ENCODE results near the gene ANO8. TPM values are rescaled to one million over a fixed set of nuclear protein-coding genes. Genes with fewer than 3 reads are reported as not detected.
A peak's percentile ranks its signal among the peaks of the same experiment; 100 is the strongest.

The ANO8 gene
- total and polyA plus RNA-seq, 2 experiments from 2014 or later, result 4.5 to 24.9 TPM

DNA sequence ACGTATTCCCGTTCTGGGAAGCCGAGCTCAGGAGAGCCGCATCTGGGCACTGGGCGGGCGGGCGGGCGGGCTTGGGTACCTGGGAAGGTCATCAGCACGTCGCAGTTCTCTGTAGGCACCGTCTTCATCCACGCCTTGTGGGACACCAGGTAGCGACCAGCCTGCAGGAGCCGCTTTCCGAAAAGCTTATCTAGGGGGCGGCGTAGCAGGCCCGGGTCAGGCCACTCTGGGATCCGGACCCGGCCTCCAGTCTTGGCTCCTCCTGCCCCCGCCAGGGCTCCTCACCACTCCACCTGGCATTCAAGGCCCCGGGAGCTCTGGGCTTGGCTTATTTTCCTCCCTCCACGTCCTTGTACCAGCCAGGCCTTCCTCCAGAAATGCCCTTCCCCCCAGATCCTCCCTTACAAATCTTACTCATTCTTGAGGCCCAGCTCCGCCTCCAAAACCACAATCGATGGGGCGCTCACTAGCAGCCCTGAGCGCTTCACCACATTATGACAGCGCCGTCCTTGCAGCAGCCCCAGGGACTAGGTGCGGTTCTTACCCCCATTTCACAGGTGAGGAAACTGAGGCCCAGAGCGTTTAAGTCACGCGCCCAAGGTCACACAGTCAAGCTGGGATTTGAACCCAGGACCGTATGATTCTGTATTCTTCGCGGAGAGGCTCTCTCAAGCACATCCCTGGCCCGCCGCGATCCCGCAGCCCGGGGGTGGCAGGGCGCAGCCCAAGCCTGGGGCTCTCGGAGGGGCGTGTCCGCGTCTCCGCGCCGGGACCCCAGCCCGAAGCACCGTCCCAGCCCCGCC is 843 bp downstream of the ANO8 start:
- Mint-ChIP-seq H3K27ac (peak overlapping the region; percentile 78; the same call in 1 of the 2 replicates), H3K27me3 (ENCODE audit: insufficient read depth, low read depth, poor library complexity) (peaks cover 22% of the 10 kb centered on the region), H3K36me3 (ENCODE audit: low read depth) (peaks cover 25% of the 10 kb centered on the region), H3K4me3 (peak overlapping the region; percentile 88), H3K9me3 (peaks cover 5% of the 10 kb centered on the region; the same call in 2 of the 3 replicates), H3K4me1 (peaks cover 26% of the 10 kb centered on the region)
- H3K79me2 ChIP-seq (replicated peaks; ENCODE audit: insufficient read depth), result no peaks in the 10 kb centered on the region
- H2AFZ ChIP-seq, result peak overlapping the region; percentile 84; the same call in 1 of the 2 replicates
- no peaks in the 10 kb centered on the region for H4K20me1 ChIP-seq (replicated peaks; ENCODE audit: insufficient read depth)
- peak overlapping the region; percentile 80 for H3K4me2 ChIP-seq
- peaks cover 7% of the 10 kb centered on the region; the same call in 1 of the 2 replicates for H3K4me1 ChIP-seq (ENCODE audit: insufficient read depth)
- peaks cover 12% of the 10 kb centered on the region for H3F3A ChIP-seq (replicated peaks; ENCODE audit: low read depth)
- peaks cover 9% of the 10 kb centered on the region; the same call in 1 of the 2 replicates for H3K27me3 ChIP-seq (ENCODE audit: insufficient read depth)
- DNase-seq (ENCODE audit: low spot score) (peak; percentile 74), ATAC-seq (peak; percentile 2)
- H3K27ac ChIP-seq (ENCODE audit: low read depth), result no peak overlapping the region
- peak overlapping the region; percentile 94 for H3K4me3 ChIP-seq
- no peaks in the 10 kb centered on the region for H3K9me2 ChIP-seq (ENCODE audit: insufficient read depth)
- TF ChIP-seq, protein P1, sequence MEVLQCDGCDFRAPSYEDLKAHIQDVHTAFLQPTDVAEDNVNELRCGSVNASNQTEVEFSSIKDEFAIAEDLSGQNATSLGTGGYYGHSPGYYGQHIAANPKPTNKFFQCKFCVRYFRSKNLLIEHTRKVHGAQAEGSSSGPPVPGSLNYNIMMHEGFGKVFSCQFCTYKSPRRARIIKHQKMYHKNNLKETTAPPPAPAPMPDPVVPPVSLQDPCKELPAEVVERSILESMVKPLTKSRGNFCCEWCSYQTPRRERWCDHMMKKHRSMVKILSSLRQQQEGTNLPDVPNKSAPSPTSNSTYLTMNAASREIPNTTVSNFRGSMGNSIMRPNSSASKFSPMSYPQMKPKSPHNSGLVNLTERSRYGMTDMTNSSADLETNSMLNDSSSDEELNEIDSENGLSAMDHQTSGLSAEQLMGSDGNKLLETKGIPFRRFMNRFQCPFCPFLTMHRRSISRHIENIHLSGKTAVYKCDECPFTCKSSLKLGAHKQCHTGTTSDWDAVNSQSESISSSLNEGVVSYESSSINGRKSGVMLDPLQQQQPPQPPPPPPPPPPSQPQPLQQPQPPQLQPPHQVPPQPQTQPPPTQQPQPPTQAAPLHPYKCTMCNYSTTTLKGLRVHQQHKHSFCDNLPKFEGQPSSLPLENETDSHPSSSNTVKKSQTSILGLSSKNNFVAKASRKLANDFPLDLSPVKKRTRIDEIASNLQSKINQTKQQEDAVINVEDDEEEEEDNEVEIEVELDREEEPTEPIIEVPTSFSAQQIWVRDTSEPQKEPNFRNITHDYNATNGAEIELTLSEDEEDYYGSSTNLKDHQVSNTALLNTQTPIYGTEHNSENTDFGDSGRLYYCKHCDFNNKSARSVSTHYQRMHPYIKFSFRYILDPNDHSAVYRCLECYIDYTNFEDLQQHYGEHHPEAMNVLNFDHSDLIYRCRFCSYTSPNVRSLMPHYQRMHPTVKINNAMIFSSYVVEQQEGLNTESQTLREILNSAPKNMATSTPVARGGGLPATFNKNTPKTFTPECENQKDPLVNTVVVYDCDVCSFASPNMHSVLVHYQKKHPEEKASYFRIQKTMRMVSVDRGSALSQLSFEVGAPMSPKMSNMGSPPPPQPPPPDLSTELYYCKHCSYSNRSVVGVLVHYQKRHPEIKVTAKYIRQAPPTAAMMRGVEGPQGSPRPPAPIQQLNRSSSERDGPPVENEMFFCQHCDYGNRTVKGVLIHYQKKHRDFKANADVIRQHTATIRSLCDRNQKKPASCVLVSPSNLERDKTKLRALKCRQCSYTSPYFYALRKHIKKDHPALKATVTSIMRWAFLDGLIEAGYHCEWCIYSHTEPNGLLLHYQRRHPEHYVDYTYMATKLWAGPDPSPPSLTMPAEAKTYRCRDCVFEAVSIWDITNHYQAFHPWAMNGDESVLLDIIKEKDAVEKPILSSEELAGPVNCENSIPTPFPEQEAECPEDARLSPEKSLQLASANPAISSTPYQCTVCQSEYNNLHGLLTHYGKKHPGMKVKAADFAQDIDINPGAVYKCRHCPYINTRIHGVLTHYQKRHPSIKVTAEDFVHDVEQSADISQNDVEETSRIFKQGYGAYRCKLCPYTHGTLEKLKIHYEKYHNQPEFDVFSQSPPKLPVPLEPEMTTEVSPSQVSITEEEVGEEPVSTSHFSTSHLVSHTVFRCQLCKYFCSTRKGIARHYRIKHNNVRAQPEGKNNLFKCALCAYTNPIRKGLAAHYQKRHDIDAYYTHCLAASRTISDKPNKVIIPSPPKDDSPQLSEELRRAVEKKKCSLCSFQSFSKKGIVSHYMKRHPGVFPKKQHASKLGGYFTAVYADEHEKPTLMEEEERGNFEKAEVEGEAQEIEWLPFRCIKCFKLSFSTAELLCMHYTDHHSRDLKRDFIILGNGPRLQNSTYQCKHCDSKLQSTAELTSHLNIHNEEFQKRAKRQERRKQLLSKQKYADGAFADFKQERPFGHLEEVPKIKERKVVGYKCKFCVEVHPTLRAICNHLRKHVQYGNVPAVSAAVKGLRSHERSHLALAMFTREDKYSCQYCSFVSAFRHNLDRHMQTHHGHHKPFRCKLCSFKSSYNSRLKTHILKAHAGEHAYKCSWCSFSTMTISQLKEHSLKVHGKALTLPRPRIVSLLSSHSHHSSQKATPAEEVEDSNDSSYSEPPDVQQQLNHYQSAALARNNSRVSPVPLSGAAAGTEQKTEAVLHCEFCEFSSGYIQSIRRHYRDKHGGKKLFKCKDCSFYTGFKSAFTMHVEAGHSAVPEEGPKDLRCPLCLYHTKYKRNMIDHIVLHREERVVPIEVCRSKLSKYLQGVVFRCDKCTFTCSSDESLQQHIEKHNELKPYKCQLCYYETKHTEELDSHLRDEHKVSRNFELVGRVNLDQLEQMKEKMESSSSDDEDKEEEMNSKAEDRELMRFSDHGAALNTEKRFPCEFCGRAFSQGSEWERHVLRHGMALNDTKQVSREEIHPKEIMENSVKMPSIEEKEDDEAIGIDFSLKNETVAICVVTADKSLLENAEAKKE (CRISPR knock-in tag; IDR thresholded peaks at IDR 0.05), result no peak
- TF ChIP-seq, protein P2, sequence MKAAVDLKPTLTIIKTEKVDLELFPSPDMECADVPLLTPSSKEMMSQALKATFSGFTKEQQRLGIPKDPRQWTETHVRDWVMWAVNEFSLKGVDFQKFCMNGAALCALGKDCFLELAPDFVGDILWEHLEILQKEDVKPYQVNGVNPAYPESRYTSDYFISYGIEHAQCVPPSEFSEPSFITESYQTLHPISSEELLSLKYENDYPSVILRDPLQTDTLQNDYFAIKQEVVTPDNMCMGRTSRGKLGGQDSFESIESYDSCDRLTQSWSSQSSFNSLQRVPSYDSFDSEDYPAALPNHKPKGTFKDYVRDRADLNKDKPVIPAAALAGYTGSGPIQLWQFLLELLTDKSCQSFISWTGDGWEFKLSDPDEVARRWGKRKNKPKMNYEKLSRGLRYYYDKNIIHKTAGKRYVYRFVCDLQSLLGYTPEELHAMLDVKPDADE (IDR thresholded peaks at IDR 0.05), result no peak
- TF ChIP-seq STAT1 (IDR thresholded peaks at IDR 0.05; ENCODE audit: unreplicated experiment) (no peak), NANOG (IDR thresholded peaks at IDR 0.05; ENCODE audit: borderline replicate concordance) (no peak), POLR2AphosphoS5 (IDR thresholded peaks at IDR 0.05; ENCODE audit: low read depth) (no peak), ZNF331 (CRISPR knock-in tag; IDR thresholded peaks at IDR 0.05; ENCODE audit: low read depth) (no peak)
- TF ChIP-seq, protein P3, sequence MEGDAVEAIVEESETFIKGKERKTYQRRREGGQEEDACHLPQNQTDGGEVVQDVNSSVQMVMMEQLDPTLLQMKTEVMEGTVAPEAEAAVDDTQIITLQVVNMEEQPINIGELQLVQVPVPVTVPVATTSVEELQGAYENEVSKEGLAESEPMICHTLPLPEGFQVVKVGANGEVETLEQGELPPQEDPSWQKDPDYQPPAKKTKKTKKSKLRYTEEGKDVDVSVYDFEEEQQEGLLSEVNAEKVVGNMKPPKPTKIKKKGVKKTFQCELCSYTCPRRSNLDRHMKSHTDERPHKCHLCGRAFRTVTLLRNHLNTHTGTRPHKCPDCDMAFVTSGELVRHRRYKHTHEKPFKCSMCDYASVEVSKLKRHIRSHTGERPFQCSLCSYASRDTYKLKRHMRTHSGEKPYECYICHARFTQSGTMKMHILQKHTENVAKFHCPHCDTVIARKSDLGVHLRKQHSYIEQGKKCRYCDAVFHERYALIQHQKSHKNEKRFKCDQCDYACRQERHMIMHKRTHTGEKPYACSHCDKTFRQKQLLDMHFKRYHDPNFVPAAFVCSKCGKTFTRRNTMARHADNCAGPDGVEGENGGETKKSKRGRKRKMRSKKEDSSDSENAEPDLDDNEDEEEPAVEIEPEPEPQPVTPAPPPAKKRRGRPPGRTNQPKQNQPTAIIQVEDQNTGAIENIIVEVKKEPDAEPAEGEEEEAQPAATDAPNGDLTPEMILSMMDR (conservative IDR thresholded peaks at IDR 0.05; ENCODE audit: low read depth in 2 of 2), result peak; percentile 10 to 34; a peak in 3 of 4 replicates
- no peaks in the 10 kb centered on the region for H3K36me3 ChIP-seq (ENCODE audit: insufficient read depth)
